GM19324 (cell line): ENCODE measurements around the gene DRD3.

Experiments used
- ATAC-seq: cut with Tn5 transposase; IDR thresholded peaks from one replicate; pipeline ENCODE4 v1.9.1; 2021; ENCODE audit warnings: mild to moderate bottlenecking, moderate library complexity; ENCODE audit not compliant: unreplicated experiment, low FRiP score

DRD3 gene

GRCh38 chr3:114126461-114126860, 52.4 kb downstream of the DRD3 start:
- ATAC-seq, result no peak

GRCh38 chr3:114122027-114122709, 56.7 kb downstream of the DRD3 start:
- no peak for ATAC-seq

- no peak for ATAC-seq
Measured at GRCh38 chr3:114120211-114120610, 58.6 kb downstream of the DRD3 start.

- ATAC-seq, result no peak
Measured at GRCh38 chr3:114119776-114120175, 59.1 kb downstream of the DRD3 start.

GRCh38 chr3:114115143-114115542, 63.7 kb downstream of the DRD3 start:
- no peak for ATAC-seq

- no peak for ATAC-seq
Measured at GRCh38 chr3:114114719-114115118, 64.1 kb downstream of the DRD3 start.

GRCh38 chr3:114112696-114113095, 66.2 kb downstream of the DRD3 start:
- ATAC-seq, result no peak

GRCh38 chr3:114111060-114111770, 67.6 kb downstream of the DRD3 start:
- no peak for ATAC-seq

- no peak for ATAC-seq
Measured at GRCh38 chr3:114110439-114110838, 68.4 kb downstream of the DRD3 start.

- no peak for ATAC-seq
Measured at GRCh38 chr3:114108137-114108536, 70.7 kb downstream of the DRD3 start.

GRCh38 chr3:114104414-114104813, 74.4 kb downstream of the DRD3 start:
- ATAC-seq, result no peak

GRCh38 chr3:114103858-114104257, 75.0 kb downstream of the DRD3 start:
- no peak for ATAC-seq

GRCh38 chr3:114103181-114103580, 75.7 kb downstream of the DRD3 start:
- no peak for ATAC-seq

- no peak for ATAC-seq
Measured at GRCh38 chr3:114101101-114101500, 77.8 kb downstream of the DRD3 start.

- ATAC-seq, result no peak
Measured at GRCh38 chr3:114095796-114096195, 83.1 kb downstream of the DRD3 start.

- no peak for ATAC-seq
Measured at GRCh38 chr3:114093596-114093995, 85.3 kb downstream of the DRD3 start.

- ATAC-seq, result no peak
Measured at GRCh38 chr3:114093016-114093380, 85.9 kb downstream of the DRD3 start.

GRCh38 chr3:114092151-114093015, 86.5 kb downstream of the DRD3 start:
- ATAC-seq, result no peak

- ATAC-seq, result no peak
Measured at GRCh38 chr3:114089675-114090074, 89.2 kb downstream of the DRD3 start.

GRCh38 chr3:114086356-114086755, 92.5 kb downstream of the DRD3 start:
- ATAC-seq, result no peak

GRCh38 chr3:114083112-114083511, 95.7 kb downstream of the DRD3 start:
- no peak for ATAC-seq
